Peyer's patch (tissue), 4 donors: Measurements from ENCODE around the gene ZFP1.

Experiments
- CTCF ChIP-seq, 6 experiments: fragments of 450-650 bp in 4 of 6; fragments of 200-600 bp in 2 of 6; sonication (generic) in 1 of 6; IDR thresholded peaks; one replicate each; pipeline ENCODE4 v1.5.1; 2017 to 2019; ENCODE audit warnings: antibody characterized with exemption in 6 of 6, mild to moderate bottlenecking in 3 of 6, moderate library complexity in 1 of 6
- POLR2A ChIP-seq, 2 donors: fragments of 450-650 bp; IDR thresholded peaks; one replicate each; pipeline ENCODE4 v1.5.1; 2017; ENCODE audit warnings: antibody characterized with exemption in 2 of 2, mild to moderate bottlenecking in 2 of 2, moderate library complexity in 2 of 2

GRCh38 chr16:75108792-75109731 lies 39.3 kb upstream of the ZFP1 start:
- TF ChIP-seq CTCF (IDR thresholded peaks at IDR 0.05) (no peak), POLR2A (IDR thresholded peaks at IDR 0.05) (no peak)
